T47D (cell line): ENCODE results near the gene FNIP2.
"Not testable (repeated sequence)": the region's sequence is repeated elsewhere in the genome, so short reads cannot be mapped to it uniquely, and the experiment has no call there.

Source experiments
- DNase-seq, 2 experiments: peaks; one replicate each; pipeline versions ENCODE4 v3.0.0 to v3.0.0-alpha.2; 2011 to 2012; ENCODE audit warnings: low read depth in 1 of 2, low spot score in 1 of 2
- JUND ChIP-seq: IDR thresholded peaks from 2 replicates; pipeline ENCODE4 v1.6.1; 2012; ENCODE audit warnings: low read depth
- in situ Hi-C: cut with HindIII; loops from 2 replicates; pipeline ENCODE4 v1.10.0; 2016; ENCODE audit warnings: low sequenced_read_pairs, low pct_unique_long_range_greater_than_20kb

FNIP2 gene

DNA sequence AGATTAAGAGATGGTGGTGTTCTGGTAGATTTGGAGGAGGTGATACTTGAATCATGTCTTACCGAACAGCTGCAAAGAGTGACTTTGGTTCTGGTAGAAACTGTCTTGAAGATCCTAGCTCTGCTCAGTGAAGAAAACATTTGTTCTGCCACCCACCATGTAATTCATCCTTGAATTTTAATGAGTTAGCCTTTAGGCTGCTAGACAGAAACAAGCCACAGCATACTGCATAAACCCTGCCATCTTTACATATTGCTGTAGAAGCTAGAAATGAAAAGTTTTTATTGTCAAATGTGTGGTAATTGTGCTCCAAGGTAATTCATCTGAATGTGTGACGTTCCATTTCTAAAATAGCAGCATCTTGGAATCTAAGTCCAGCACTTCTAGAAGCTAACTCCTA is 173.1 kb downstream of the FNIP2 start:
- in situ Hi-C loops = no loop called here

DNA sequence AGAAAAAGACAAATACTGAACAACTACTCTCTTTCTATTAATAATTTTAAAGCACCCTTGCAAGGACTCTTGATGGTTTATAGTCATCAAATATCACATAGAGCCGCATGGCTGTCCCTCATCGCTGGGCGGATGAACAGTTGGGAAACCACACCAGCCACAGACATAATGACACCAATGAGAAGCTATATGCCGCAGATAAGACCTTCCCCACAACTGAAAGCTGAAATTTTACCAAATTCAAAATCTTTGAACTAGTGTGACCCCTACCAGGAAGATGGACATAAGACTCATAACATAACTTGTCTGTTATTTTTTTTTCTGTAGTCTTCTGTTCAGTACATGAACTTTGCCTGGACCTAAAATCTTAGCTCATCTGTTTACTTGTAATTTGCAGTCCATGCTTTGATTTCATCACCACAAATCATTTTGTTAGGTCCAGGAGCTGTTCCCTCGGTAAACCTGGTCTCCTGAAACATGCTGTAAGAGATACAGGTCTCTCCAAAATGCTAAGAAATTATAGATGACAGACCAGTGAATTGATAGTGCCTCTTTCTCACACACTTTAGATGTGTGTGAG is 176.8 kb downstream of the FNIP2 start:
- in situ Hi-C loops = no loop called here
- DNase-seq = no peak
- TF ChIP-seq JUND = no peak

More for the DNA sequence above, 173.1 kb downstream of the FNIP2 start:
- no peak for DNase-seq
- TF ChIP-seq JUND = no peak

DNA sequence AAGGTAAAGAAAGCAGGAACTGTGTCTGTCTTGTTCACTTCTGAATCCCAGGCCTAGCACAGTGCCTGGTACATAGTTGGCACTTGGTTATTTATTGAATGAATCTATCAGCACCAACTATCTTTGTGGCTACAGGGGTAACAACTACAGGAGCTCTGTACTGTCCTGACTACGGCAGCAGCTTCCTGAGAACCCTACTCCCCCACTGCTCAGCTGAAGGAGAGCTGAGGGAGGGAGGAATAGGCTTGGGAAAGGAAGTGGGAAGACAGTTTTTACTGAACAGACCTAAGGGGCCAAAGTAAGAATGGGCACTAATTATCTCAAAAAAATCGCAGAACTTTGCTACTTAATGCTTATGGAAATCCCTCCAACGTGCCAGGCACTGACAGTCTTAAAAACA is 178.0 kb downstream of the FNIP2 start:
- in situ Hi-C loops = no loop called here
- no peak for TF ChIP-seq JUND
- no peak for DNase-seq

DNA sequence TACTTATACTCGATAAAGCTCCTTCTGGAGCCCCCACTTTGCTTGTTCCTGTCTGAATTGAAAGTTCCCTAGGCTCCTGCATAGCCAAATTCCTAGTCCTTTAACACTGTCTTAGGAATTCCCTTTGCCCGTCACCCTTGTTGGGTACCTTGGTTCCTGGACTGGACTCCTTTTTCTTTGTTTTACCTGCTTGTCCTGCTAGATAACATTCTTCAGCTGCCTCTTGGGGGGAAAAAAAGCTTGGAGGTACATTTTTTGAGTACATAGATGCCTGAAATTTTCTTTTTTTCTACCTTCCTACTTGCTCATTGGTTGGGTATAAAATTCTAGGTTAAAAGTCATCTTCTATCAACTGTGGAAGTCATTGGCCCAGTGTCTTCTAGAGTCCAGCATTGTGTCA is 179.2 kb downstream of the FNIP2 start:
- in situ Hi-C loops = no loop called here
- no peak for TF ChIP-seq JUND
- peak in 1 of 2 experiments; percentile 13 for DNase-seq

DNA sequence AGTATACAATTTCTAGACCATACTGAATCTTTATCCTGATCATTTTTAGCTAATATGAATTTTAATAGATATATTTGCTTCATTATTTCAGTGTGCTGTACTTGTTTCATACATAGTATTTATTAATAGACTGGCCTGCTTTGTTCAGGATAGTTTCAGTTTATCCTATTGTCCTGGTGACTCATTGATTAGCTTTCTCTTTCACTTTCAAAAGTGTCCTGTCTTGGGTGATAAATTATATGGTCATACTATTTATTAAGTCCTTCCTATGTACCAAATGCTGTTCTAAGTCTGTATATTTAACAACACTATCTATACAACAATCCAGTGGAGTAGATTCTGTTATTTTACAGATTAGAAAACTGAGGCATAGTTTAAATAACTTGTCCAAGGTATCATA is 180.3 kb downstream of the FNIP2 start:
- TF ChIP-seq JUND = no peak
- in situ Hi-C loops = no loop called here
- DNase-seq = no peak

DNA sequence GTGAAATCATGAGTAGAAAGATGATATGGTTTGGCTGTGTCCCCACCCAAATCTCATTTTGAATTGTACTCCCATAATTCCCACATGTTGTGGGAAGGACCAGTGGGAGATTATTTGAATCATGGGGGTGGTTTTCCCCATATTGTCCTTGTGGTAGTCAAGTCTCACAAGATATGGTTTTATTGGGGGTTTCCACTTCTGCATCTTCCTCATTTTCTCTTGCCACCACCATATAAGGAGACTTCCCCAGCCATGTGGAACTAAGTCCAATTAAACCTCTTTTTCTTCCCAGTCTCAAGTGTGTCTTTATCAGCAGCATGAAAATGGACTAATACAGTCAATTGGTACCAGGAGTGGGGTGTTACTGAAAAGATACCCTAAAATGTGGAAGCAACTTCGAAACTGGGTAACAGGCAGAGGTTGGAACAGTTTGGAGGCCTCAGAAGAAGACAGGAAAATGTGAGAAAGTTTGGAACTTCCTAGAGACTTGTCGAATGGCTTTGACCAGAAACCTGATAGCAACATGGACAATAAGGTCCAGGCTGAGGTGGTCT is 183.5 kb downstream of the FNIP2 start:
- DNase-seq, in situ Hi-C loops: not testable (repeated sequence)

DNA sequence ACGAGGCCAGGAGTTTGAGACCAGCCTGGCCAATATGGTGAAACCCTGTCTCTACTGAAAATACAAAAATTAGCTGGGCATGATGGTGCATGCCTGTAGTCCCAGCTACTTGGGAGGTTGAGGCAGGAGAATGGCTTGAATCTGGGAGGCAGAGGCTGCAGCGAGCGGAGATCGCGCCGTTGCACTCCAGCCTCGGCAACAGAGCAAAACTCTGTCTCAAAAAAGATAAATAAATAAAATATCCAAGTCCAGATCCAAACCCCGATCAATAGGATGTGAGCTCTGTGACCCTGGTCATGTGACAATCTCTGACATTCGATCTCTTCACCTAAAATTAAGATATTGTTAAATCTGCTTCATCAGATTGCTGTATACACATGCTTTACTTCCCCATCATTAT is 187.5 kb downstream of the FNIP2 start:
- DNase-seq, in situ Hi-C loops: not testable (repeated sequence)

DNA sequence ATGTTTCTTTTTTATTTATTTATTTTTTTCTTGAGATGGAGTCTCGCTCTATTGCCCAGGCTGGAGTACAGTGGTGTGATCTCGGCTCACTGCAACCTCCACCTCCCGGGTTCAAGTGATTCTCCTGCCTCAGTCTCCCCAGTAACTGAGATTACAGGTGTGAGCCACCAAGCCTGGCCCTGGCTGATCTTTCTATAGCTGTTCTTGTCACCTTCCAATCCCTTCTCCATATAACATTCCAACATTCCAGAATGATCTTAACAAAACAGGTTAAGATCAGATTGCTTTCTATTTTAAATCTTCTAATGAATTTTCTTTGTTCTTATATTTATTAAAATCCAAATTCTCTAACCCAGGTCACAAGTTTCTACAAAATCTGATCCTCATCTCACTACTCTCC is 188.1 kb downstream of the FNIP2 start:
- in situ Hi-C loops, DNase-seq: not testable (repeated sequence)
